Uterus (tissue), 2 donors: ENCODE measurements around the gene CNTLN.

Source experiments
- CTCF ChIP-seq, 4 experiments: fragments of 200-600 bp in 2 of 4; fragments of 450-650 bp in 2 of 4; sonication (generic) in 2 of 4; IDR thresholded peaks; one replicate each; pipeline ENCODE4 v1.5.1; 2016 to 2019; ENCODE audit warnings: antibody characterized with exemption in 4 of 4, mild to moderate bottlenecking in 2 of 4, moderate library complexity in 1 of 4
- POLR2A ChIP-seq, 2 donors: fragments of 450-650 bp; IDR thresholded peaks; one replicate each; pipeline ENCODE4 v1.6.1; 2016; ENCODE audit warnings: antibody characterized with exemption in 2 of 2, mild to moderate bottlenecking in 1 of 2, moderate library complexity in 1 of 2

- TF ChIP-seq CTCF (IDR thresholded peaks at IDR 0.05) (no peak), POLR2A (IDR thresholded peaks at IDR 0.05) (no peak)
Measured at GRCh38 chr9:17425384-17425783, 290.5 kb downstream of the CNTLN start.
